OCI-LY1 (cell line): ENCODE data around the gene NFAM1.

Experiments used
- H2AFZ ChIP-seq: fragments of 200-600 bp; sonication (generic), shearing (Covaris generic); 2 replicates; pipeline ENCODE4 v1.6.0; 2014; ENCODE audit warnings: antibody characterized with exemption, mild to moderate bottlenecking, low read length
- H3F3A ChIP-seq: fragments of 200-600 bp; sonication (generic), shearing (Covaris generic); 2 replicates; pipeline ENCODE4 v1.6.0; 2014; ENCODE audit warnings: mild to moderate bottlenecking, antibody characterized with exemption, low read length, moderate library complexity; ENCODE audit not compliant: insufficient read depth
- H3K27ac ChIP-seq: fragments of 200-600 bp; sonication (generic); 2 replicates; pipeline ENCODE4 v1.5.1; 2014; ENCODE audit warnings: low read length, mixed run types, mild to moderate bottlenecking, low read depth; ENCODE audit not compliant: poor library complexity, severe bottlenecking
- H3K27me3 ChIP-seq: fragments of 200-600 bp; sonication (generic); 2 replicates; pipeline ENCODE4 v1.6.0; 2014; ENCODE audit warnings: antibody characterized with exemption, mild to moderate bottlenecking, low read length, moderate library complexity; ENCODE audit not compliant: insufficient read depth
- H3K36me3 ChIP-seq: fragments of 200-600 bp; sonication (generic); 2 replicates; pipeline ENCODE4 v1.6.1; 2014; ENCODE audit warnings: mild to moderate bottlenecking, antibody characterized with exemption, low read length, moderate library complexity, mixed read lengths; ENCODE audit not compliant: insufficient read depth
- H3K4me1 ChIP-seq: fragments of 200-600 bp; sonication (generic); 2 replicates; pipeline ENCODE4 v1.5.1; 2014; ENCODE audit warnings: mild to moderate bottlenecking, low read length, moderate library complexity; ENCODE audit not compliant: insufficient read depth, severe bottlenecking
- H3K4me2 ChIP-seq: fragments of 200-600 bp; sonication (generic), shearing (Covaris generic); 2 replicates; pipeline ENCODE4 v1.6.1; 2014; ENCODE audit warnings: low read length
- H3K4me3 ChIP-seq: fragments of 200-600 bp; sonication (generic); 2 replicates; pipeline ENCODE4 v1.5.1; 2014; ENCODE audit warnings: low read length, low read depth, mild to moderate bottlenecking, mixed read lengths; ENCODE audit not compliant: poor library complexity, severe bottlenecking
- H3K79me2 ChIP-seq: fragments of 200-600 bp; shearing (Covaris generic); 2 replicates; pipeline ENCODE4 v1.6.1; 2016; ENCODE audit warnings: mixed run types, low read length, mixed read lengths; ENCODE audit not compliant: insufficient read depth
- H3K9ac ChIP-seq: fragments of 200-600 bp; sonication (generic), shearing (Covaris generic); 2 replicates; pipeline ENCODE4 v1.6.1; 2014; ENCODE audit warnings: mild to moderate bottlenecking, low read length, mixed read lengths
- H3K9me2 ChIP-seq: fragments of 200-600 bp; sonication (generic), shearing (Covaris generic); 2 replicates; pipeline ENCODE4 v1.6.1; 2014; ENCODE audit warnings: low read depth, mild to moderate bottlenecking, low read length, mixed read lengths
- H3K9me3 ChIP-seq: fragments of 200-600 bp; shearing (Covaris generic); 2 replicates; pipeline ENCODE4 v1.6.1; 2014; ENCODE audit warnings: low read length, mixed read lengths
- H4K20me1 ChIP-seq: fragments of 200-600 bp; sonication (generic), shearing (Covaris generic); 2 replicates; pipeline ENCODE4 v1.6.0; 2016; ENCODE audit warnings: mild to moderate bottlenecking, low read length; ENCODE audit not compliant: insufficient read depth
- EZH2 ChIP-seq: fragments of 200-600 bp; sonication (generic), shearing (Covaris generic); IDR thresholded peaks from 2 replicates; pipeline ENCODE4 v1.8.0; 2017; ENCODE audit warnings: borderline replicate concordance, mixed run types, mild to moderate bottlenecking, antibody characterized with exemption, low read length, moderate library complexity, mixed read lengths
- TF ChIP-seq, protein P1 (sequence below): fragments of 200-600 bp; sonication (generic), shearing (Covaris generic); IDR thresholded peaks from 2 replicates; pipeline ENCODE4 v1.5.1; 2017; ENCODE audit warnings: mild to moderate bottlenecking, antibody characterized with exemption, low read length, moderate library complexity, mixed read lengths

Gene NFAM1

GRCh38 chr22:42451499-42452145, 19.4 kb upstream of the NFAM1 start:
- Histone ChIP-seq H2AFZ (no peak overlapping the region), H3K79me2 (no peaks in the 10 kb centered on the region), H3K4me2 (no peak overlapping the region), H3K27me3 (0 out of 2 replicates have a peak, but pooled peaks cover 4% of the 10 kb centered on the region), H3K9me3 (no peaks in the 10 kb centered on the region), H4K20me1 (no peaks in the 10 kb centered on the region), H3K9me2 (no peaks in the 10 kb centered on the region), H3F3A (no peaks in the 10 kb centered on the region), H3K36me3 (no peaks in the 10 kb centered on the region), H3K27ac (no peak overlapping the region), H3K4me3 (no peak overlapping the region), H3K4me1 (no peaks in the 10 kb centered on the region), H3K9ac (no peak overlapping the region)
- TF ChIP-seq, protein P1, sequence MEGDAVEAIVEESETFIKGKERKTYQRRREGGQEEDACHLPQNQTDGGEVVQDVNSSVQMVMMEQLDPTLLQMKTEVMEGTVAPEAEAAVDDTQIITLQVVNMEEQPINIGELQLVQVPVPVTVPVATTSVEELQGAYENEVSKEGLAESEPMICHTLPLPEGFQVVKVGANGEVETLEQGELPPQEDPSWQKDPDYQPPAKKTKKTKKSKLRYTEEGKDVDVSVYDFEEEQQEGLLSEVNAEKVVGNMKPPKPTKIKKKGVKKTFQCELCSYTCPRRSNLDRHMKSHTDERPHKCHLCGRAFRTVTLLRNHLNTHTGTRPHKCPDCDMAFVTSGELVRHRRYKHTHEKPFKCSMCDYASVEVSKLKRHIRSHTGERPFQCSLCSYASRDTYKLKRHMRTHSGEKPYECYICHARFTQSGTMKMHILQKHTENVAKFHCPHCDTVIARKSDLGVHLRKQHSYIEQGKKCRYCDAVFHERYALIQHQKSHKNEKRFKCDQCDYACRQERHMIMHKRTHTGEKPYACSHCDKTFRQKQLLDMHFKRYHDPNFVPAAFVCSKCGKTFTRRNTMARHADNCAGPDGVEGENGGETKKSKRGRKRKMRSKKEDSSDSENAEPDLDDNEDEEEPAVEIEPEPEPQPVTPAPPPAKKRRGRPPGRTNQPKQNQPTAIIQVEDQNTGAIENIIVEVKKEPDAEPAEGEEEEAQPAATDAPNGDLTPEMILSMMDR, result no peak
- TF ChIP-seq EZH2, result no peak

- Histone ChIP-seq H3K9me3 (no peaks in the 10 kb centered on the region), H2AFZ (no peak overlapping the region), H3K4me1 (no peaks in the 10 kb centered on the region), H3K4me2 (no peak overlapping the region), H3K4me3 (no peak overlapping the region), H4K20me1 (no peaks in the 10 kb centered on the region), H3K27ac (no peak overlapping the region), H3K27me3 (0 out of 2 replicates have a peak, but pooled peaks cover 4% of the 10 kb centered on the region), H3K9me2 (no peaks in the 10 kb centered on the region), H3K79me2 (no peaks in the 10 kb centered on the region), H3K9ac (no peak overlapping the region), H3F3A (no peaks in the 10 kb centered on the region), H3K36me3 (no peaks in the 10 kb centered on the region)
- TF ChIP-seq, protein P1, result no peak
- TF ChIP-seq EZH2, result no peak
Observed at GRCh38 chr22:42450862-42451261, 18.7 kb upstream of the NFAM1 start.

GRCh38 chr22:42446151-42446550, 13.9 kb upstream of the NFAM1 start:
- no peaks in the 10 kb centered on the region for H3K9me3 ChIP-seq
- no peak overlapping the region for H2AFZ ChIP-seq
- H3K79me2 ChIP-seq, result no peaks in the 10 kb centered on the region
- H3K9me2 ChIP-seq, result no peaks in the 10 kb centered on the region
- no peaks in the 10 kb centered on the region for H3F3A ChIP-seq
- no peak overlapping the region for H3K27ac ChIP-seq
- H3K4me2 ChIP-seq, result no peak overlapping the region
- no peak overlapping the region for H3K9ac ChIP-seq
- peaks cover 17% of the 10 kb centered on the region for H3K4me1 ChIP-seq
- H3K4me3 ChIP-seq, result no peak overlapping the region
- H3K27me3 ChIP-seq, result 0 out of 2 replicates have a peak, but pooled peaks cover 3% of the 10 kb centered on the region
- no peaks in the 10 kb centered on the region for H3K36me3 ChIP-seq
- TF ChIP-seq EZH2, result no peak
- TF ChIP-seq, protein P1, result no peak
- H4K20me1 ChIP-seq, result no peaks in the 10 kb centered on the region
